ENCODE data around the gene SERPINB1.
A peak's percentile ranks its signal among the peaks of the same experiment; 100 is the strongest.

Gene SERPINB1

GRCh38 chr6:2877960-2878359 is 36.3 kb upstream of the SERPINB1 start:
- DNase-seq (ENCODE audit: low read depth), result no peak
- H3K4me3 ChIP-seq (ENCODE audit: low read depth, low read length), result no peak overlapping the region

GRCh38 chr6:2877057-2877882 is 35.6 kb upstream of the SERPINB1 start:
- peak; percentile 48 for DNase-seq (ENCODE audit: low read depth)
- TF ChIP-seq CTCF (conservative IDR thresholded peaks at IDR 0.05; ENCODE audit: low read depth, low read length), result no peak
- H3K4me3 ChIP-seq (ENCODE audit: low read depth, low read length), result peak overlapping the region; percentile 64

More at GRCh38 chr6:2877960-2878359, 36.3 kb upstream of the SERPINB1 start:
- TF ChIP-seq CTCF (conservative IDR thresholded peaks at IDR 0.05; ENCODE audit: low read depth, low read length), result no peak

- DNase-seq (ENCODE audit: low read depth), result peak; percentile 97
- H3K4me3 ChIP-seq (ENCODE audit: low read depth, low read length), result peak overlapping the region; percentile 64
- no peak for TF ChIP-seq CTCF (conservative IDR thresholded peaks at IDR 0.05; ENCODE audit: low read depth, low read length)
Measured at GRCh38 chr6:2876210-2877056, 34.8 kb upstream of the SERPINB1 start.

GRCh38 chr6:2875359-2876191 is 33.9 kb upstream of the SERPINB1 start:
- TF ChIP-seq CTCF (conservative IDR thresholded peaks at IDR 0.05; ENCODE audit: low read depth, low read length), result no peak
- H3K4me3 ChIP-seq (ENCODE audit: low read depth, low read length), result peak overlapping the region; percentile 64
- DNase-seq (ENCODE audit: low read depth), result peak; percentile 38

- no peak for TF ChIP-seq CTCF (conservative IDR thresholded peaks at IDR 0.05; ENCODE audit: low read depth, low read length)
- H3K4me3 ChIP-seq (ENCODE audit: low read depth, low read length), result no peak overlapping the region
- DNase-seq (ENCODE audit: low read depth), result no peak
Measured at GRCh38 chr6:2873643-2874042, 32.0 kb upstream of the SERPINB1 start.

GRCh38 chr6:2872423-2873358 is 31.0 kb upstream of the SERPINB1 start:
- DNase-seq (ENCODE audit: low read depth), result no peak
- no peak for TF ChIP-seq CTCF (conservative IDR thresholded peaks at IDR 0.05; ENCODE audit: low read depth, low read length)
- H3K4me3 ChIP-seq (ENCODE audit: low read depth, low read length), result no peak overlapping the region

All from choroid plexus epithelial cell (primary cell).